K562 (cell line): ENCODE measurements around the gene SRGAP2C. TPM values are rescaled to one million over a fixed set of nuclear protein-coding genes. Genes with fewer than 3 reads are reported as not detected.
A peak's percentile ranks its signal among the peaks of the same experiment; 100 is the strongest.
"Not testable (repeated sequence)": the region's sequence is repeated elsewhere in the genome, so short reads cannot be mapped to it uniquely, and the experiment has no call there.

ENCODE experiments used
- ATAC-seq: fragments of 200-7000 bp; cut with Tn5 transposase; 3 replicates; pipeline ENCODE4 v1.9.1; 2020; ENCODE audit warnings: moderate library complexity
- BruUV-seq: library from RNA; stranded (reverse); fragments of 400-500 nt; replicated peaks from 2 replicates; lab custom pipeline; 2021; lab: Mats Ljungman, UMichigan
- CTCF ChIA-PET: fragments of 300-600 bp; formaldehyde crosslinking; extraction: SDS; loops from one replicate; lab custom pipeline; 2021; ENCODE audit warnings: low intra/inter-chr PET ratio; lab: Yijun Ruan, JAX
- POLR2A ChIA-PET: fragments of 300-600, 350-650 bp; sonication (Branson Sonifier 250); formaldehyde crosslinking; extraction: SDS; loops from one replicate; lab custom pipeline; 2021; ENCODE audit warnings: antibody characterized with exemption, inconsistent platforms; lab: Yijun Ruan, JAX
- DNase-seq, 4 experiments: peaks; one replicate each; pipeline versions ENCODE4 v3.0.0 to v3.0.0-alpha.2; 2011 to 2018; ENCODE audit warnings: low spot score in 3 of 4, mixed read lengths in 3 of 4; ENCODE audit errors: extremely low read depth in 1 of 4
- FAIRE-seq: peaks from 2 replicates; lab custom pipeline; 2011; peaks lifted over from hg19 to GRCh38; lab: Jason Lieb, UNC
- H2AFZ ChIP-seq: 2 replicates; pipeline ENCODE4 v1.6.0; 2011; ENCODE audit warnings: low read depth, low read length, control low read depth, inconsistent platforms
- H3K27ac ChIP-seq: fragments of 200-600 bp; 3 replicates; pipeline ENCODE4 v1.8.0; 2011; ENCODE audit warnings: low read depth, mild to moderate bottlenecking, control low read depth, inconsistent platforms, low read length, moderate library complexity, mixed read lengths; ENCODE audit errors: extremely low read depth
- H3K27me3 ChIP-seq, 2 experiments: fragments of 300-600 bp in 1 of 2; 2 replicates in 1 of 2; 3 replicates in 1 of 2; pipeline versions ENCODE4 v1.6.0 to v1.8.0; 2011; ENCODE audit warnings: inconsistent platforms in 2 of 2, low read length in 2 of 2, mild to moderate bottlenecking in 1 of 2, mixed read lengths in 1 of 2, moderate library complexity in 1 of 2; ENCODE audit not compliant: control insufficient read depth in 2 of 2, insufficient read depth in 2 of 2
- H3K36me3 ChIP-seq: fragments of 300-600 bp; 3 replicates; pipeline ENCODE4 v1.8.0; 2011; ENCODE audit warnings: mild to moderate bottlenecking, low read length, inconsistent platforms; ENCODE audit not compliant: control insufficient read depth, insufficient read depth
- H3K4me1 ChIP-seq, 2 experiments: fragments of 200-600 bp in 1 of 2; replicated peaks in 1 of 2; 2 replicates in 1 of 2; 3 replicates in 1 of 2; pipeline versions ENCODE4 v1.5.1 to v1.8.0; 2011; ENCODE audit warnings: inconsistent platforms in 2 of 2, low read length in 2 of 2, mild to moderate bottlenecking in 1 of 2, mixed read lengths in 1 of 2, moderate library complexity in 1 of 2; ENCODE audit not compliant: control insufficient read depth in 2 of 2, insufficient read depth in 2 of 2
- H3K4me2 ChIP-seq: 2 replicates; pipeline ENCODE4 v1.6.1; 2011; ENCODE audit warnings: low read length, control low read depth, inconsistent platforms, mixed read lengths; ENCODE audit not compliant: insufficient read depth
- H3K4me3 ChIP-seq: fragments of 200-600 bp; sonication (generic), shearing (Covaris generic); 2 replicates; pipeline ENCODE4 v1.5.1; 2016; ENCODE audit warnings: control low read depth, inconsistent platforms
- H3K79me2 ChIP-seq: fragments of 200-600 bp; 3 replicates; pipeline ENCODE4 v1.8.0; 2011; ENCODE audit warnings: low read length, inconsistent platforms; ENCODE audit not compliant: control insufficient read depth, insufficient read depth
- H3K9ac ChIP-seq, 2 experiments: 2 replicates each; pipeline versions ENCODE4 v1.6.0 to v1.6.1; 2011; ENCODE audit warnings: low read depth in 2 of 2, low read length in 2 of 2, control low read depth in 1 of 2, inconsistent platforms in 1 of 2, mild to moderate bottlenecking in 1 of 2, mixed read lengths in 1 of 2; ENCODE audit not compliant: insufficient read depth in 1 of 2
- H3K9me1 ChIP-seq: one replicate; pipeline ENCODE4 v1.6.0; 2011; ENCODE audit warnings: inconsistent platforms, mild to moderate bottlenecking, low read length, moderate library complexity; ENCODE audit not compliant: control insufficient read depth, insufficient read depth
- H3K9me3 ChIP-seq: replicated peaks from 2 replicates; pipeline ENCODE4 v1.5.1; 2011; ENCODE audit warnings: low read depth, low read length, inconsistent platforms; ENCODE audit not compliant: control insufficient read depth, insufficient read depth
- H4K20me1 ChIP-seq: replicated peaks from 2 replicates; pipeline ENCODE4 v1.6.1; 2011; ENCODE audit warnings: low read length, inconsistent platforms, mixed read lengths; ENCODE audit not compliant: control insufficient read depth, insufficient read depth
- CTCF ChIP-seq, 3 experiments: IDR thresholded peaks in 2 of 3; conservative IDR thresholded peaks in 1 of 3; 2 replicates each; pipeline ENCODE4 v1.5.1; 2011 to 2012; ENCODE audit warnings: low read length in 3 of 3, mild to moderate bottlenecking in 3 of 3, control low read depth in 2 of 3, improper control_type of control experiment in 1 of 3, inconsistent platforms in 1 of 3, low read depth in 1 of 3, mixed read lengths in 1 of 3, moderate library complexity in 1 of 3; ENCODE audit not compliant: insufficient read depth in 2 of 3
- REST ChIP-seq, 2 experiments: fragments of 450-650 bp; formaldehyde crosslinking in 1 of 2; IDR thresholded peaks; 2 replicates each; pipeline versions ENCODE4 v1.4.0 to v1.6.1; 2014 to 2020; ENCODE audit warnings: mild to moderate bottlenecking in 2 of 2, borderline replicate concordance in 1 of 2, low read depth in 1 of 2
- SMC3 ChIP-seq: conservative IDR thresholded peaks from 2 replicates; pipeline ENCODE4 v1.6.1; 2011; ENCODE audit warnings: low read depth, low read length, improper control_type of control experiment; ENCODE audit not compliant: insufficient read depth
- WGBS: fragments of 100-300 bp; shearing (Covaris generic); methylation state at CpG from one replicate; pipeline ENCODE4 v1.1.6; 2016; ENCODE audit warnings: low coverage, mixed read lengths; ENCODE audit not compliant: insufficient coverage; ENCODE audit errors: missing lambda C conversion rate; 5-methylcytosine and 5-hydroxymethylcytosine counted together
- in situ Hi-C: fragments of 300-500 bp; cut with MboI; formaldehyde crosslinking; loops from 4 replicates; pipeline ENCODE4 v1.15.0; 2018; ENCODE audit warnings: inconsistent platforms, mixed read lengths
- intact Hi-C: fragments of 100-400 bp; cut with micrococcal nuclease; formaldehyde crosslinking; loops from 2 replicates; pipeline ENCODE4 v1.14.2; 2022
- polyA plus RNA-seq, 8 experiments: library from polyadenylated mRNA; depleted of rRNA in 4 of 8; stranded (reverse) in 5 of 8; unstranded in 3 of 8; fragments of >200 nt; fragmentation: Nextera tagmentation in 2 of 8; fragmentation: Illumina TruSeq in 1 of 8; extraction: Ambion mirVana in 2 of 8; extraction: Trizol in 1 of 8; gene quantifications; 2 replicates each; pipeline versions ENCODE4 v1.2.1 to v1.2.3, GENCODE V29; 2011 to 2014; ENCODE audit warnings: inconsistent platforms in 1 of 8, missing spikeins in 1 of 8
- total RNA-seq, 7 experiments: library from RNA; depleted of rRNA in 6 of 7; stranded (reverse); fragments of >200 nt in 6 of 7; fragmentation: Illumina TruSeq in 2 of 7; extraction: Trizol in 2 of 7; gene quantifications; 2 replicates each; pipeline versions ENCODE4 v1.2.1 to v1.2.3, GENCODE V29; 2011 to 2021; ENCODE audit warnings: low replicate concordance in 1 of 7

SRGAP2C gene
- total and polyA plus RNA-seq, 9 of the 15 experiments (the other 6 are each of a cell fraction or from before 2014, with no cell fraction given): 5.0 to 21.1 (median 7.7) TPM

- BruUV-seq, H3K36me3 ChIP-seq, H3K9me1 ChIP-seq, H4K20me1 ChIP-seq, ATAC-seq, intact Hi-C loops, H3K4me2 ChIP-seq, H2AFZ ChIP-seq, DNase-seq, H3K27me3 ChIP-seq, CTCF ChIA-PET, H3K27ac ChIP-seq, H3K79me2 ChIP-seq, H3K9me3 ChIP-seq, in situ Hi-C loops, FAIRE-seq, H3K4me3 ChIP-seq, H3K9ac ChIP-seq, H3K4me1 ChIP-seq, POLR2A ChIA-PET: not testable (repeated sequence)
- WGBS: 67% methylated on average over 1 of the region's 2 CpGs
Observed at GRCh38 chr1:121154811-121155210, 30.0 kb upstream of the SRGAP2C start.

- H3K4me1 ChIP-seq; H3K9me1 ChIP-seq; H3K27me3 ChIP-seq; H3K4me3 ChIP-seq; in situ Hi-C loops; H3K9me3 ChIP-seq; H3K9ac ChIP-seq; H3K79me2 ChIP-seq; FAIRE-seq; intact Hi-C loops; H3K36me3 ChIP-seq; H3K4me2 ChIP-seq; BruUV-seq; CTCF ChIA-PET; POLR2A ChIA-PET; H2AFZ ChIP-seq; H3K27ac ChIP-seq; H4K20me1 ChIP-seq; TF ChIP-seq REST (CRISPR knock-in tag; IDR thresholded peaks at IDR 0.05; ENCODE audit: low read depth): not testable (repeated sequence)
- peak; percentile 89 for ATAC-seq
- peak in 1 of 4 experiments; percentile 61 for DNase-seq
- 46% methylated on average over 6 of the region's 6 CpGs for WGBS
- TF ChIP-seq SMC3: 0 out of 2 replicates have a peak, but pooled peaks have one; percentile 13
- peak in 2 of 3 experiments; percentile 37 to 50; a peak in 3 of 6 replicates for TF ChIP-seq CTCF (IDR thresholded peaks at IDR 0.05 in 2 of 3, conservative IDR thresholded peaks at IDR 0.05 in 1 of 3; ENCODE audit: insufficient read depth in 2 of 3, low read depth in 1 of 3, low read length in 3 of 3)
- TF ChIP-seq REST (IDR thresholded peaks at IDR 0.05; ENCODE audit: borderline replicate concordance): peak; percentile 23; the same call in 1 of the 2 replicates
Observed at GRCh38 chr1:121155671-121156358, 29.0 kb upstream of the SRGAP2C start.
